ENCODE results near the gene SP7.
A peak's percentile ranks its signal among the peaks of the same experiment; 100 is the strongest.

Gene SP7

GRCh38 chr12:53345486-53346188, 9.5 kb upstream of the SP7 start:
- peak overlapping the region; percentile 66 for H3K4me3 ChIP-seq (ENCODE audit: control insufficient read depth, low read depth, low read length)
- TF ChIP-seq CTCF (conservative IDR thresholded peaks at IDR 0.05; ENCODE audit: control insufficient read depth, insufficient read depth, low read depth, low read length), result no peak
- DNase-seq (ENCODE audit: low read depth), result peak; percentile 80

GRCh38 chr12:53344824-53345485, 8.8 kb upstream of the SP7 start:
- peak; percentile 75 for DNase-seq (ENCODE audit: low read depth)
- peak; percentile 69 for TF ChIP-seq CTCF (conservative IDR thresholded peaks at IDR 0.05; ENCODE audit: control insufficient read depth, insufficient read depth, low read depth, low read length)
- peak overlapping the region; percentile 66 for H3K4me3 ChIP-seq (ENCODE audit: control insufficient read depth, low read depth, low read length)

GRCh38 chr12:53344487-53344823, 8.3 kb upstream of the SP7 start:
- peak overlapping the region; percentile 33 for H3K4me3 ChIP-seq (ENCODE audit: control insufficient read depth, low read depth, low read length)
- no peak for DNase-seq (ENCODE audit: low read depth)
- TF ChIP-seq CTCF (conservative IDR thresholded peaks at IDR 0.05; ENCODE audit: control insufficient read depth, insufficient read depth, low read depth, low read length), result no peak

- H3K4me3 ChIP-seq (ENCODE audit: control insufficient read depth, low read depth, low read length), result no peak overlapping the region
- DNase-seq (ENCODE audit: low read depth), result no peak
- no peak for TF ChIP-seq CTCF (conservative IDR thresholded peaks at IDR 0.05; ENCODE audit: control insufficient read depth, insufficient read depth, low read depth, low read length)
Observed at GRCh38 chr12:53343969-53344368, 7.8 kb upstream of the SP7 start.

GRCh38 chr12:53343449-53343848, 7.3 kb upstream of the SP7 start:
- DNase-seq (ENCODE audit: low read depth), result no peak
- TF ChIP-seq CTCF (conservative IDR thresholded peaks at IDR 0.05; ENCODE audit: control insufficient read depth, insufficient read depth, low read depth, low read length), result no peak
- H3K4me3 ChIP-seq (ENCODE audit: control insufficient read depth, low read depth, low read length), result no peak overlapping the region

- H3K4me3 ChIP-seq (ENCODE audit: control insufficient read depth, low read depth, low read length), result no peak overlapping the region
- DNase-seq (ENCODE audit: low read depth), result no peak
- TF ChIP-seq CTCF (conservative IDR thresholded peaks at IDR 0.05; ENCODE audit: control insufficient read depth, insufficient read depth, low read depth, low read length), result no peak
Observed at GRCh38 chr12:53340398-53340797, 4.2 kb upstream of the SP7 start.

All from fibroblast of mammary gland (primary cell).